HCT116 (cell line): ENCODE results near the gene CTRL. TPM values are rescaled to one million over a fixed set of nuclear protein-coding genes. Genes with fewer than 3 reads are reported as not detected.

Experiments
- ATAC-seq: fragments of 200-7000 bp; cut with Tn5 transposase; 2 replicates; pipeline ENCODE4 v1.9.1; 2020; ENCODE audit warnings: mild to moderate bottlenecking, moderate library complexity
- BruUV-seq: library from RNA; stranded (reverse); fragments of 400-500 nt; replicated peaks from 2 replicates; lab custom pipeline; 2021; lab: Mats Ljungman, UMichigan
- CTCF ChIA-PET: fragments of 300-600 bp; sonication (Branson Sonifier 250); formaldehyde crosslinking; loops from one replicate; lab custom pipeline; 2021; ENCODE audit warnings: antibody characterized with exemption; lab: Charles Lee
- POLR2A ChIA-PET: fragments of 300-600, 350-600 bp; sonication (Branson Sonifier 250); formaldehyde crosslinking; loops from one replicate; lab custom pipeline; 2021; ENCODE audit warnings: antibody characterized with exemption; lab: Charles Lee
- RAD21 ChIA-PET, 2 experiments: fragments of 300-600 bp; sonication (Branson Sonifier 250); formaldehyde crosslinking; loops; one replicate each; lab custom pipeline; 2023; ENCODE audit warnings: low total read pairs in 2 of 2; ENCODE audit not compliant: uncharacterized antibody in 2 of 2, unreplicated experiment in 2 of 2, low non-redundant PET in 1 of 2; lab: Charles Lee
- DNase-seq: peaks from one replicate; pipeline ENCODE4 v3.0.0-alpha.2; 2010; ENCODE audit warnings: low read depth, low spot score
- H2AFZ ChIP-seq: fragments of 200-600 bp; shearing (Covaris generic), sonication (generic); 2 replicates; pipeline ENCODE4 v1.6.1; 2017; ENCODE audit warnings: low read depth, mixed run types, mixed read lengths, antibody characterized with exemption, low read length; ENCODE audit not compliant: poor library complexity, severe bottlenecking
- H3K27ac ChIP-seq: 2 replicates; pipeline ENCODE4 v1.5.1; 2012; ENCODE audit warnings: low read depth, low read length
- H3K27me3 ChIP-seq: fragments of 200-600 bp; sonication (generic); 2 replicates; pipeline ENCODE4 v1.6.1; 2016; ENCODE audit warnings: mixed run types, low read length, mixed read lengths; ENCODE audit not compliant: insufficient read depth
- H3K36me3 ChIP-seq, 2 experiments: fragments of 200-500 bp in 1 of 2; fragments of 200-600 bp in 1 of 2; sonication (Bioruptor generic) in 1 of 2; sonication (generic) in 1 of 2; 2 replicates each; pipeline versions ENCODE4 v1.5.1 to v1.6.1; 2014 to 2016; ENCODE audit warnings: low read length in 2 of 2, inconsistent platforms in 1 of 2, mixed read lengths in 1 of 2, mixed run types in 1 of 2; ENCODE audit not compliant: insufficient read depth in 2 of 2, control insufficient read depth in 1 of 2
- H3K4me1 ChIP-seq, 2 experiments: fragments of 200-600 bp in 1 of 2; sonication (generic) in 1 of 2; 2 replicates each; pipeline versions ENCODE4 v1.5.1 to v1.6.1; 2012 to 2017; ENCODE audit warnings: low read length in 2 of 2, inconsistent platforms in 1 of 2, mild to moderate bottlenecking in 1 of 2, mixed read lengths in 1 of 2, mixed run types in 1 of 2, moderate library complexity in 1 of 2; ENCODE audit not compliant: insufficient read depth in 2 of 2, control insufficient read depth in 1 of 2
- H3K4me2 ChIP-seq: fragments of 200-600 bp; sonication (generic); 2 replicates; pipeline ENCODE4 v1.6.1; 2017; ENCODE audit warnings: mixed run types, low read length, mixed read lengths
- H3K4me3 ChIP-seq, 2 experiments: fragments of 200-600 bp in 1 of 2; sonication (generic) in 1 of 2; replicated peaks in 1 of 2; 2 replicates each; pipeline ENCODE4 v1.5.1; 2011 to 2016; ENCODE audit warnings: low read length in 2 of 2, control low read depth in 1 of 2, low read depth in 1 of 2, mild to moderate bottlenecking in 1 of 2, mixed read lengths in 1 of 2, mixed run types in 1 of 2
- H3K79me2 ChIP-seq: fragments of 200-600 bp; sonication (generic); 2 replicates; pipeline ENCODE4 v1.6.1; 2017; ENCODE audit warnings: mild to moderate bottlenecking, mixed run types, low read length, moderate library complexity, mixed read lengths; ENCODE audit not compliant: insufficient read depth
- H3K9ac ChIP-seq: fragments of 200-600 bp; sonication (generic); 2 replicates; pipeline ENCODE4 v1.6.1; 2016; ENCODE audit warnings: low read length, mixed read lengths
- H3K9me2 ChIP-seq: fragments of 200-600 bp; sonication (generic), shearing (Covaris generic); 2 replicates; pipeline ENCODE4 v1.6.1; 2017; ENCODE audit warnings: mixed run types, mild to moderate bottlenecking, moderate library complexity; ENCODE audit not compliant: insufficient read depth
- H3K9me3 ChIP-seq, 2 experiments: fragments of 200-500 bp in 1 of 2; fragments of 200-600 bp in 1 of 2; sonication (Bioruptor generic) in 1 of 2; sonication (generic) in 1 of 2; 2 replicates each; pipeline ENCODE4 v1.6.1; 2014 to 2017; ENCODE audit warnings: low read length in 2 of 2, mixed read lengths in 2 of 2, inconsistent platforms in 1 of 2, low read depth in 1 of 2, mild to moderate bottlenecking in 1 of 2, mixed run types in 1 of 2, moderate library complexity in 1 of 2; ENCODE audit not compliant: control insufficient read depth in 1 of 2, insufficient read depth in 1 of 2
- H4K20me1 ChIP-seq: fragments of 200-600 bp; sonication (generic), shearing (Covaris generic); 2 replicates; pipeline ENCODE4 v1.6.1; 2017; ENCODE audit warnings: mixed run types, mild to moderate bottlenecking, moderate library complexity; ENCODE audit not compliant: insufficient read depth
- ATF3 ChIP-seq: IDR thresholded peaks from 2 replicates; pipeline ENCODE4 v1.6.1; 2012
- EGR1 ChIP-seq: IDR thresholded peaks from 2 replicates; pipeline ENCODE4 v1.6.1; 2012; ENCODE audit warnings: low read depth
- ELF1 ChIP-seq: IDR thresholded peaks from 2 replicates; pipeline ENCODE4 v1.6.1; 2012; ENCODE audit warnings: low read depth, borderline replicate concordance
- EZH2phosphoT487 ChIP-seq: fragments of 200-600 bp; IDR thresholded peaks from 2 replicates; pipeline ENCODE4 v1.6.1; 2018; ENCODE audit warnings: antibody characterized with exemption, borderline replicate concordance
- FOSL1 ChIP-seq: IDR thresholded peaks from 2 replicates; pipeline ENCODE4 v1.6.1; 2012; ENCODE audit warnings: low read depth
- MAX ChIP-seq: IDR thresholded peaks from 2 replicates; pipeline ENCODE4 v1.6.1; 2012
- POLR2A ChIP-seq: IDR thresholded peaks from 2 replicates; pipeline ENCODE4 v1.7.0; 2011; ENCODE audit warnings: borderline replicate concordance; ENCODE audit not compliant: insufficient read depth, insufficient read length; ENCODE audit errors: extremely low read depth
- POLR2AphosphoS5 ChIP-seq: IDR thresholded peaks from 2 replicates; pipeline ENCODE4 v1.6.1; 2011; ENCODE audit warnings: mild to moderate bottlenecking, low read depth, low read length, moderate library complexity
- SIN3A ChIP-seq: IDR thresholded peaks from 2 replicates; pipeline ENCODE4 v1.6.1; 2012; ENCODE audit warnings: low read depth
- SRF ChIP-seq: IDR thresholded peaks from 2 replicates; pipeline ENCODE4 v1.6.1; 2012; ENCODE audit warnings: low read depth
- TCF7L2 ChIP-seq: IDR thresholded peaks from 2 replicates; pipeline ENCODE4 v1.7.0; 2011; ENCODE audit warnings: borderline replicate concordance, inconsistent platforms; ENCODE audit not compliant: insufficient read depth, insufficient read length; ENCODE audit errors: extremely low read depth
- YY1 ChIP-seq: IDR thresholded peaks from 2 replicates; pipeline ENCODE4 v1.6.1; 2011; ENCODE audit warnings: low read length, low read depth, moderate library complexity, mild to moderate bottlenecking; ENCODE audit not compliant: insufficient replicate concordance; ENCODE audit errors: extremely low read depth
- ZBTB33 ChIP-seq: IDR thresholded peaks from 2 replicates; pipeline ENCODE4 v1.6.1; 2011; ENCODE audit warnings: mild to moderate bottlenecking, low read length, moderate library complexity; ENCODE audit not compliant: insufficient replicate concordance; ENCODE audit errors: extremely low read depth
- ZFX ChIP-seq: fragments of 450-650 bp; IDR thresholded peaks from 2 replicates; pipeline ENCODE4 v1.6.1; 2017
- intact Hi-C: fragments of 100-400 bp; cut with micrococcal nuclease; formaldehyde crosslinking; loops from 2 replicates; pipeline ENCODE4 v1.10.0; 2022
- total RNA-seq: library from RNA; stranded (reverse); gene quantifications from one replicate; pipeline ENCODE4 v1.2.1, GENCODE V29; 2021; ENCODE audit not compliant: unreplicated experiment

The CTRL gene
- total RNA-seq, 1 experiment from 2014 or later: 3.4 TPM

- no peaks in the 10 kb centered on the region for H3K79me2 ChIP-seq
- H2AFZ ChIP-seq: no peak overlapping the region
- no peak overlapping the region for H3K4me2 ChIP-seq
- no peaks in the 10 kb centered on the region; a peak in 1 of 4 replicates for H3K36me3 ChIP-seq
- no peak overlapping the region for H3K27ac ChIP-seq
- DNase-seq: no peak
- no peak overlapping the region for H3K4me3 ChIP-seq
- no peak for ATAC-seq
- H3K9me3 ChIP-seq: no peaks in the 10 kb centered on the region
- peaks cover 12 to 16% of the 10 kb centered on the region in 2 experiments for H3K4me1 ChIP-seq
- H3K9me2 ChIP-seq: no peaks in the 10 kb centered on the region
- H3K9ac ChIP-seq: no peak overlapping the region
- TF ChIP-seq ZFX: no peak
- no peak for TF ChIP-seq POLR2A
- no peak for TF ChIP-seq ATF3
- no peak for TF ChIP-seq YY1
- TF ChIP-seq ZBTB33: no peak
- TF ChIP-seq TCF7L2: no peak
- no peak for TF ChIP-seq ELF1
- TF ChIP-seq MAX: no peak
- TF ChIP-seq FOSL1: no peak
- TF ChIP-seq SIN3A: no peak
- TF ChIP-seq POLR2AphosphoS5: no peak
- no peak for TF ChIP-seq SRF
- no peak for TF ChIP-seq EGR1
- TF ChIP-seq EZH2phosphoT487: no peak
- RAD21 ChIA-PET: interaction anchor here in 1 of 2 experiments (0.7 kb wide), 1 partner anchor 16 kb away, joined by 3 read pairs; no protein-coding TSS in a partner anchor
- CTCF ChIA-PET: no interaction called here
- POLR2A ChIA-PET: no interaction called here
- BruUV-seq: no TSS peak
- no peaks in the 10 kb centered on the region for H3K27me3 ChIP-seq
- no peaks in the 10 kb centered on the region for H4K20me1 ChIP-seq
- intact Hi-C loops: no loop called here
Observed at GRCh38 chr16:67914758-67915495, 16.7 kb downstream of the CTRL start.
